NB4 (cell line): ENCODE data around the gene SLC24A4.

Source experiments
- CTCF ChIP-seq: IDR thresholded peaks from one replicate; pipeline ENCODE4 v1.5.1; 2012; ENCODE audit warnings: low read depth, low read length
- POLR2A ChIP-seq: IDR thresholded peaks from 2 replicates; pipeline ENCODE4 v1.6.1; 2011; ENCODE audit warnings: mild to moderate bottlenecking; ENCODE audit not compliant: insufficient read length; ENCODE audit errors: extremely low read depth

DNA sequence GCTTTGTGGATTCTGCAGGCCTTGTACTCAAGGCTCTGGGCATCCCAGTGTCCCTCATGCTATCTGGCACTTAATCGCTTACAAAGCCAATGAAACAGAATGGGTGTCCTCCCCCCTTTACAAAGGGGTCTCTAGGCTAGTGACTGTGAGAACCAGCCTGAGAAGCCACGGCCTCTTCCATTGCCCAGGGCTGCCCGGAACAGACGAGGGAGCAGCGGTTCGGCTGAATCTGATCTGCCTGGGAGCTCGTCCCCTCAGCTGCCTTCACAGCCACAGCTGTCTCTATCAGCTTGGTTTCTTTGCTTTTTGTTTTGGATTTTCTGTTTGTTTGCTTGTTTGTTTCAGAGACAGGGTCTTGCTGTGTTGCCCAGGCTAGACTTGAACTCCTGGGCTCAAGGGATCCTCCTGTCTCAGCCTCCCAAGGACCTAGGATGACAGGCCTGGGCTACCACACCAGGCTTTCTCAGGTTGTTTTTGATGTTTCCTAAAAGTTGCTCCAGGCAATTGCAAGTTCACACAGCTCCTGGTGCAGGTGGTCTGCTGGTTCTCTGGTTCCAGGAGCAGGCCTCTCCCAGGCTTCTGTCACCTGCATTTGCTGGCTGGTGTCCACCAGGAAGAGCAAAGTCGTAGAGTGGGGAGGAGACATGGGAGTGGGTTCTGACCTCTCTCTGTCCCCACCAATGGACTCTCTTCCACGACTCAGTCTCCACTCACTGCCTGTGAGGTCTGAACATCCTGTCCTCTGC, 179.7 kb downstream of the SLC24A4 start:
- TF ChIP-seq CTCF (no peak), POLR2A (no peak)
